Trophoblast cell (in vitro differentiated cells and primary cell): ENCODE results near the gene UHRF1.

Experiments used
- DNase-seq, 2 donors: peaks; one replicate each; pipeline ENCODE4 v3.0.0-alpha.2; 2016
- H2AFZ ChIP-seq: 2 replicates; pipeline ENCODE4 v1.6.1; 2013; ENCODE audit warnings: low read length, moderate library complexity, mild to moderate bottlenecking; ENCODE audit not compliant: insufficient read depth, poor library complexity
- H2AK5ac ChIP-seq: 2 replicates; pipeline ENCODE4 v1.6.1; 2013; ENCODE audit warnings: mild to moderate bottlenecking, low read length
- H2BK120ac ChIP-seq: 2 replicates; pipeline ENCODE4 v1.6.1; 2013; ENCODE audit warnings: low read length, mild to moderate bottlenecking, moderate library complexity; ENCODE audit not compliant: insufficient read depth, poor library complexity
- H2BK12ac ChIP-seq: 2 replicates; pipeline ENCODE4 v1.6.1; 2013; ENCODE audit warnings: mild to moderate bottlenecking, low read length, moderate library complexity
- H2BK5ac ChIP-seq: 2 replicates; pipeline ENCODE4 v1.6.1; 2013; ENCODE audit warnings: low read length, low read depth, moderate library complexity, mild to moderate bottlenecking; ENCODE audit not compliant: poor library complexity
- H3K14ac ChIP-seq: 2 replicates; pipeline ENCODE4 v1.6.1; 2013; ENCODE audit warnings: mild to moderate bottlenecking, low read length
- H3K18ac ChIP-seq: 2 replicates; pipeline ENCODE4 v1.6.1; 2013; ENCODE audit warnings: mild to moderate bottlenecking, low read length
- H3K23ac ChIP-seq: 2 replicates; pipeline ENCODE4 v1.6.1; 2013; ENCODE audit warnings: low read length
- H3K27ac ChIP-seq: 2 replicates; pipeline ENCODE4 v1.5.1; 2013; ENCODE audit warnings: low read depth, mild to moderate bottlenecking, inconsistent platforms, low read length, moderate library complexity
- H3K27me3 ChIP-seq: 2 replicates; pipeline ENCODE4 v1.6.1; 2013; ENCODE audit warnings: inconsistent platforms, mild to moderate bottlenecking, low read length, moderate library complexity; ENCODE audit not compliant: insufficient read depth
- H3K36me3 ChIP-seq, 2 experiments: 1 replicate in 1 of 2; 2 replicates in 1 of 2; pipeline ENCODE4 v1.6.1; 2013; ENCODE audit warnings: low read length in 2 of 2, mild to moderate bottlenecking in 2 of 2, moderate library complexity in 1 of 2; ENCODE audit not compliant: insufficient read depth in 2 of 2, control insufficient read depth in 1 of 2
- H3K4ac ChIP-seq: 2 replicates; pipeline ENCODE4 v1.6.1; 2013; ENCODE audit warnings: low read depth, mild to moderate bottlenecking, low read length, moderate library complexity
- H3K4me1 ChIP-seq, 2 experiments: 1 replicate in 1 of 2; 2 replicates in 1 of 2; pipeline ENCODE4 v1.6.1; 2013; ENCODE audit warnings: low read length in 2 of 2, mild to moderate bottlenecking in 2 of 2, moderate library complexity in 1 of 2; ENCODE audit not compliant: insufficient read depth in 2 of 2, control insufficient read depth in 1 of 2
- H3K4me2 ChIP-seq: 2 replicates; pipeline ENCODE4 v1.6.1; 2013; ENCODE audit warnings: inconsistent platforms, mild to moderate bottlenecking, low read length, moderate library complexity
- H3K4me3 ChIP-seq: 2 replicates; pipeline ENCODE4 v1.5.1; 2013; ENCODE audit warnings: mild to moderate bottlenecking, low read depth, low read length, inconsistent platforms
- H3K79me1 ChIP-seq: one replicate; pipeline ENCODE4 v1.6.1; 2013; ENCODE audit warnings: low read length
- H3K79me2 ChIP-seq: 2 replicates; pipeline ENCODE4 v1.6.1; 2013; ENCODE audit warnings: low read length, mild to moderate bottlenecking; ENCODE audit not compliant: control insufficient read depth, insufficient read depth, poor library complexity
- H3K9ac ChIP-seq: 2 replicates; pipeline ENCODE4 v1.6.1; 2013; ENCODE audit warnings: mild to moderate bottlenecking, low read length
- H3K9me3 ChIP-seq: 2 replicates; pipeline ENCODE4 v1.6.1; 2013; ENCODE audit warnings: low read depth, mild to moderate bottlenecking, control low read depth, inconsistent platforms, low read length; ENCODE audit not compliant: insufficient read depth
- H4K12ac ChIP-seq: 2 replicates; pipeline ENCODE4 v1.6.1; 2013; ENCODE audit warnings: low read depth, mild to moderate bottlenecking, low read length, moderate library complexity
- H4K8ac ChIP-seq: 2 replicates; pipeline ENCODE4 v1.6.1; 2013; ENCODE audit warnings: low read depth, mild to moderate bottlenecking, low read length, moderate library complexity
- H4K91ac ChIP-seq: one replicate; pipeline ENCODE4 v1.6.1; 2013; ENCODE audit warnings: low read depth, mild to moderate bottlenecking, low read length, moderate library complexity
- WGBS: extraction: QIAGEN DNeasy Blood & Tissue Kit; methylation state at CpG from one replicate; pipeline ENCODE4 v1.1.7; 2013; ENCODE audit warnings: missing lambda C conversion rate; ENCODE audit not compliant: insufficient read length, insufficient coverage; ENCODE audit errors: extremely low coverage; 5-methylcytosine and 5-hydroxymethylcytosine counted together

UHRF1 gene

DNA sequence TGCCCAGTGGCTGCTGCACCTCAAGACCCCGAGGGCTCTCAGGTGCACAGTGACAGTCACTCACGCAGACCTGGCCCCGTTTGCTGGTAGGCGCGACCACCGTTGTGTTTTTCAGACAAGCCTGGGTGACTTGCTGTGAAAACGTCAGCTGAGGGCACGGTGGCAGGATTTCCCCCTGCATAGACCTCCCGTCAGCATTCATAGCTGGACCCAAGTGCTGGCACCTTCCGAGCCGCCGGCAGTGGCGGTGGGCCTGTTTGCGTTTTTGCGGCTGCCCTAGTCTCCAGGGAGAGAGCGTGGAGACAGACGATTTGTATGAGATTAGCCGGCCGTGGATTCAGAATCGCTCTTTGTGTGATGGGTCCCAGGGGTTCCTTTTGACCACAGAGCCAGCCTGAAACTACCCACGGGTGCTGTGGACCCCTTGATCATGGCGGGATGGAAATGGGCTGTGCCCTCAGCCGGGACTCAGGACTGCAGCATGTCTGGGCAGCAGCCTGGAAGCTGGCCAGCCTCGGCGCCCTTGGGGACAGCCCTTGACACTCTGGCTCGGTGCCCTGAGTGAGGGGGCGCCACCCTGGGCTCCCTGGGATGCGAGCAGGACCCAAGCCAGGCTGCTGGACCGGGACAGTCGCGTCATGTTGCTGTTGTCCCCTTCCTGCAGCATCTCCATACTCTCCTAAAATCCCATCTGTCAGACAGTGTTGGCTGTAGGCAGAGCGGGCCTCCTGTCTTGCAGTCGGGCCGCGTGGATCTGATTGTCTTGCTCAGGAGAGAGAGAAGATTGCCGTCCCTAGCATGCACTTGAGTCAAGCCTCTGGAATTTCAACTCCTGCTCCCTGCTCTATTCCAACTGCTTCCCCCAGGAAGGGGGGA is 68.2 kb downstream of the UHRF1 start:
- H3K4me1 ChIP-seq: peaks cover 45 to 52% of the 10 kb centered on the region in 2 experiments
- peak overlapping the region; percentile 53 for H2AFZ ChIP-seq
- H3K36me3 ChIP-seq: peaks cover 7 to 8% of the 10 kb centered on the region in 2 experiments
- H4K91ac ChIP-seq: peak overlapping the region; percentile 80
- no peaks in the 10 kb centered on the region for H3K27me3 ChIP-seq
- H3K4ac ChIP-seq: peak overlapping the region; percentile 82
- H2BK5ac ChIP-seq: peak overlapping the region; percentile 72
- H2BK12ac ChIP-seq: peak overlapping the region; percentile 14
- H3K79me2 ChIP-seq: peaks cover 38% of the 10 kb centered on the region
- no peak overlapping the region for H3K23ac ChIP-seq
- DNase-seq: peak; percentile 68 to 76
- H3K79me1 ChIP-seq: peaks cover 31% of the 10 kb centered on the region
- peak overlapping the region; percentile 88 for H2AK5ac ChIP-seq
- H3K14ac ChIP-seq: peak overlapping the region; percentile 33
- H3K9ac ChIP-seq: peak overlapping the region; percentile 30
- H3K4me2 ChIP-seq: peak overlapping the region; percentile 6
- H3K4me3 ChIP-seq: no peak overlapping the region
- peak overlapping the region; percentile 18 for H2BK120ac ChIP-seq
- H4K12ac ChIP-seq: peak overlapping the region; percentile 24
- H3K18ac ChIP-seq: peak overlapping the region; percentile 85
- H3K9me3 ChIP-seq: no peaks in the 10 kb centered on the region
- H4K8ac ChIP-seq: peak overlapping the region; percentile 3
- WGBS: no CpG with 5 or more reads among the region's 36 CpGs
- H3K27ac ChIP-seq: peak overlapping the region; percentile 91

- Histone ChIP-seq H3K36me3 (peaks cover 13 to 15% of the 10 kb centered on the region in 2 experiments), H4K8ac (peak overlapping the region; percentile 15), H3K4ac (peak overlapping the region; percentile 94), H3K79me1 (peaks cover 28% of the 10 kb centered on the region), H3K9me3 (no peaks in the 10 kb centered on the region), H3K27ac (peak overlapping the region; percentile 91), H3K23ac (no peak overlapping the region), H3K4me3 (no peak overlapping the region), H3K9ac (no peak overlapping the region), H3K18ac (peak overlapping the region; percentile 38), H3K14ac (peak overlapping the region; percentile 18), H2AFZ (no peak overlapping the region), H4K12ac (no peak overlapping the region), H2AK5ac (peak overlapping the region; percentile 14), H3K79me2 (peaks cover 42% of the 10 kb centered on the region), H4K91ac (peak overlapping the region; percentile 73), H3K4me2 (no peak overlapping the region), H2BK5ac (peak overlapping the region; percentile 75), H3K4me1 (peaks cover 42 to 57% of the 10 kb centered on the region in 2 experiments), H2BK120ac (peak overlapping the region; percentile 54), H2BK12ac (peak overlapping the region; percentile 14), H3K27me3 (no peaks in the 10 kb centered on the region)
- WGBS: no CpG with 5 or more reads among the region's 8 CpGs
- no peak for DNase-seq
Observed at GRCh38 chr19:4979211-4979807, 70.0 kb downstream of the UHRF1 start.

- no peak overlapping the region for H4K12ac ChIP-seq
- no peak overlapping the region for H2BK5ac ChIP-seq
- no peak overlapping the region for H3K14ac ChIP-seq
- H3K4me2 ChIP-seq: no peak overlapping the region
- H2AK5ac ChIP-seq: no peak overlapping the region
- H2BK120ac ChIP-seq: no peak overlapping the region
- H3K18ac ChIP-seq: no peak overlapping the region
- H2BK12ac ChIP-seq: no peak overlapping the region
- H3K4me3 ChIP-seq: no peak overlapping the region
- no peak overlapping the region for H3K9ac ChIP-seq
- peaks cover 13 to 15% of the 10 kb centered on the region in 2 experiments for H3K36me3 ChIP-seq
- H3K27ac ChIP-seq: peak overlapping the region; percentile 12
- no peak overlapping the region for H3K23ac ChIP-seq
- peaks cover 40 to 56% of the 10 kb centered on the region in 2 experiments for H3K4me1 ChIP-seq
- peak; percentile 96 to 98 for DNase-seq
- H3K9me3 ChIP-seq: no peaks in the 10 kb centered on the region
- H2AFZ ChIP-seq: no peak overlapping the region
- no peak overlapping the region for H4K8ac ChIP-seq
- H4K91ac ChIP-seq: no peak overlapping the region
- peaks cover 43% of the 10 kb centered on the region for H3K79me2 ChIP-seq
- peaks cover 31% of the 10 kb centered on the region for H3K79me1 ChIP-seq
- no peaks in the 10 kb centered on the region for H3K27me3 ChIP-seq
- peak overlapping the region; percentile 68 for H3K4ac ChIP-seq
- WGBS: no CpG with 5 or more reads among the region's 3 CpGs
Observed at GRCh38 chr19:4980067-4980466, 70.8 kb downstream of the UHRF1 start.

- Histone ChIP-seq H3K14ac (peak overlapping the region; percentile 28), H4K12ac (no peak overlapping the region), H2AFZ (no peak overlapping the region), H4K91ac (peak overlapping the region; percentile 49), H2AK5ac (peak overlapping the region; percentile 43), H2BK120ac (no peak overlapping the region), H3K9ac (no peak overlapping the region), H3K4me1 (peaks cover 48 to 59% of the 10 kb centered on the region in 2 experiments), H4K8ac (peak overlapping the region; percentile 15), H3K36me3 (peaks cover 13 to 15% of the 10 kb centered on the region in 2 experiments), H2BK12ac (peak overlapping the region; percentile 37), H3K9me3 (no peaks in the 10 kb centered on the region), H3K4me2 (no peak overlapping the region), H3K23ac (no peak overlapping the region), H3K27me3 (no peaks in the 10 kb centered on the region), H3K18ac (peak overlapping the region; percentile 36), H2BK5ac (peak overlapping the region; percentile 10), H3K4ac (peak overlapping the region; percentile 87), H3K4me3 (no peak overlapping the region), H3K27ac (peak overlapping the region; percentile 6), H3K79me1 (peaks cover 38% of the 10 kb centered on the region), H3K79me2 (peaks cover 50% of the 10 kb centered on the region)
- no peak for DNase-seq
- no CpG with 5 or more reads among the region's 27 CpGs for WGBS
Observed at GRCh38 chr19:4980838-4981680, 71.8 kb downstream of the UHRF1 start.
